WTC11 (cell line): ENCODE data around the gene RAI1. TPM values are rescaled to one million over a fixed set of nuclear protein-coding genes. Genes with fewer than 3 reads are reported as not detected.
A peak's percentile ranks its signal among the peaks of the same experiment; 100 is the strongest.

Source experiments
- ATAC-seq: fragments of 200-7000 bp; cut with Tn5 transposase; 2 replicates; pipeline ENCODE4 v1.10.0; 2021; ENCODE audit warnings: mild to moderate bottlenecking, moderate library complexity
- CTCF ChIA-PET: fragments of 300-600 bp; sonication (Branson Sonifier 250); formaldehyde crosslinking; loops from one replicate; lab custom pipeline; 2021; ENCODE audit warnings: antibody characterized with exemption; lab: Charles Lee
- POLR2A ChIA-PET: fragments of 350-600 bp; sonication (Branson Sonifier 250); formaldehyde crosslinking; loops from one replicate; lab custom pipeline; 2021; ENCODE audit warnings: antibody characterized with exemption; lab: Charles Lee
- DNase-seq: peaks from one replicate; pipeline ENCODE4 v3.0.0; 2021; ENCODE audit warnings: low spot score
- H3K27ac Mint-ChIP-seq: 2 replicates; pipeline ENCODE4 v1.8.0; 2021; ENCODE audit warnings: mixed read lengths
- H3K27me3 Mint-ChIP-seq: 2 replicates; pipeline ENCODE4 v1.8.0; 2021; ENCODE audit warnings: low read depth, mild to moderate bottlenecking, moderate library complexity, mixed read lengths
- H3K36me3 Mint-ChIP-seq: 2 replicates; pipeline ENCODE4 v1.8.0; 2021; ENCODE audit warnings: mixed read lengths
- H3K4me1 Mint-ChIP-seq: 2 replicates; pipeline ENCODE4 v1.8.0; 2022; ENCODE audit warnings: mixed read lengths
- H3K4me3 Mint-ChIP-seq: 2 replicates; pipeline ENCODE4 v1.8.0; 2021; ENCODE audit warnings: mild to moderate bottlenecking, moderate library complexity, mixed read lengths
- H3K9me3 Mint-ChIP-seq: 2 replicates; pipeline ENCODE4 v1.8.0; 2021; ENCODE audit warnings: mixed read lengths
- AFF4 ChIP-seq: sonication (generic); formaldehyde crosslinking; IDR thresholded peaks from 2 replicates; pipeline ENCODE4 v1.8.1; 2023; ENCODE audit warnings: mild to moderate bottlenecking, missing genetic modification reagents, borderline replicate concordance
- ATF1 ChIP-seq: sonication (generic); formaldehyde crosslinking; IDR thresholded peaks from 2 replicates; pipeline ENCODE4 v1.8.1; 2023; ENCODE audit warnings: mild to moderate bottlenecking, moderate library complexity, missing genetic modification reagents
- ATF6 ChIP-seq: sonication (generic); formaldehyde crosslinking; IDR thresholded peaks from 2 replicates; pipeline ENCODE4 v1.8.1; 2023; ENCODE audit warnings: mild to moderate bottlenecking, missing genetic modification reagents
- CDX4 ChIP-seq: fragments of 250-450 bp; sonication (Bioruptor Pico); IDR thresholded peaks from 2 replicates; pipeline ENCODE4 v1.9.0; 2021; ENCODE audit warnings: moderate library complexity, mild to moderate bottlenecking, inconsistent platforms, borderline replicate concordance
- CREM ChIP-seq: sonication (generic); formaldehyde crosslinking; IDR thresholded peaks from 2 replicates; pipeline ENCODE4 v1.8.1; 2022; ENCODE audit warnings: mild to moderate bottlenecking, missing genetic modification reagents, moderate library complexity
- ELF4 ChIP-seq: sonication (generic); formaldehyde crosslinking; IDR thresholded peaks from 2 replicates; pipeline ENCODE4 v1.8.1; 2022; ENCODE audit warnings: low read depth, mild to moderate bottlenecking, moderate library complexity, missing genetic modification reagents
- GRHL2 ChIP-seq: fragments of 250-450 bp; sonication (Bioruptor Pico); IDR thresholded peaks from 2 replicates; pipeline ENCODE4 v1.8.0; 2022; ENCODE audit warnings: mild to moderate bottlenecking, moderate library complexity; ENCODE audit not compliant: insufficient replicate concordance, severe bottlenecking
- HMGXB4 ChIP-seq: sonication (generic); formaldehyde crosslinking; IDR thresholded peaks from 2 replicates; pipeline ENCODE4 v1.8.1; 2023; ENCODE audit warnings: mild to moderate bottlenecking, moderate library complexity, missing genetic modification reagents
- IRF2 ChIP-seq: sonication (generic); formaldehyde crosslinking; IDR thresholded peaks from 2 replicates; pipeline ENCODE4 v1.8.0; 2022; ENCODE audit warnings: low read depth, missing genetic modification reagents, borderline replicate concordance
- NR1H2 ChIP-seq: sonication (generic); formaldehyde crosslinking; IDR thresholded peaks from 2 replicates; pipeline ENCODE4 v1.9.0; 2021; ENCODE audit warnings: mild to moderate bottlenecking, moderate library complexity, missing genetic modification reagents
- NR2C2 ChIP-seq: sonication (generic); formaldehyde crosslinking; IDR thresholded peaks from 2 replicates; pipeline ENCODE4 v1.8.0; 2022; ENCODE audit warnings: mild to moderate bottlenecking, missing genetic modification reagents
- SOX15 ChIP-seq: fragments of 250-450 bp; sonication (Bioruptor Pico); IDR thresholded peaks from 2 replicates; pipeline ENCODE4 v1.9.0; 2021; ENCODE audit warnings: mild to moderate bottlenecking
- SP1 ChIP-seq: sonication (generic); formaldehyde crosslinking; conservative IDR thresholded peaks from 2 replicates; pipeline ENCODE4 v1.8.1; 2022; ENCODE audit warnings: missing genetic modification reagents
- STAT6 ChIP-seq: sonication (generic); formaldehyde crosslinking; conservative IDR thresholded peaks from 2 replicates; pipeline ENCODE4 v1.8.1; 2023; ENCODE audit warnings: mild to moderate bottlenecking, low read depth, missing genetic modification reagents, moderate library complexity
- TEAD1 ChIP-seq: sonication (generic); formaldehyde crosslinking; IDR thresholded peaks from 2 replicates; pipeline ENCODE4 v1.8.0; 2022; ENCODE audit warnings: mild to moderate bottlenecking, missing genetic modification reagents
- USF2 ChIP-seq: sonication (generic); formaldehyde crosslinking; IDR thresholded peaks from 2 replicates; pipeline ENCODE4 v1.8.1; 2023; ENCODE audit warnings: mild to moderate bottlenecking, missing genetic modification reagents, moderate library complexity
- ZMAT4 ChIP-seq: fragments of 250-450 bp; sonication (Bioruptor Pico); IDR thresholded peaks from 2 replicates; pipeline ENCODE4 v1.9.0; 2021; ENCODE audit warnings: mild to moderate bottlenecking
- ZNF138 ChIP-seq: sonication (generic); formaldehyde crosslinking; conservative IDR thresholded peaks from 2 replicates; pipeline ENCODE4 v1.8.1; 2022; ENCODE audit warnings: mild to moderate bottlenecking, moderate library complexity, missing genetic modification reagents
- ZNF512 ChIP-seq: sonication (generic); formaldehyde crosslinking; IDR thresholded peaks from 2 replicates; pipeline ENCODE4 v1.8.1; 2022; ENCODE audit warnings: missing genetic modification reagents, borderline replicate concordance
- ZSCAN18 ChIP-seq: fragments of 250-450 bp; sonication (Bioruptor Pico); IDR thresholded peaks from 2 replicates; pipeline ENCODE4 v2.1.2; 2022; ENCODE audit warnings: mild to moderate bottlenecking, moderate library complexity
- total RNA-seq: library from RNA; stranded (reverse); gene quantifications from 3 replicates; pipeline ENCODE4 v1.2.3, GENCODE V29; 2021

Gene RAI1
- total RNA-seq, 1 experiment from 2014 or later: 12.7 TPM

- TF ChIP-seq SOX15 (CRISPR knock-in tag) (no peak), TEAD1 (CRISPR knock-in tag) (no peak), IRF2 (no peak), AFF4 (CRISPR knock-in tag) (no peak), ELF4 (CRISPR knock-in tag) (no peak), ATF6 (no peak), NR2C2 (CRISPR knock-in tag) (no peak), ZNF512 (no peak), ZNF138 (no peak), NR1H2 (no peak), USF2 (CRISPR knock-in tag) (no peak), ZSCAN18 (CRISPR knock-in tag) (no peak), CDX4 (CRISPR knock-in tag) (no peak), HMGXB4 (no peak), SP1 (CRISPR knock-in tag) (no peak), STAT6 (CRISPR knock-in tag) (no peak), GRHL2 (CRISPR knock-in tag) (no peak), CREM (no peak), ZMAT4 (no peak), ATF1 (CRISPR knock-in tag) (no peak)
- ChIA-PET CTCF (interaction anchor here (0.8 to 1.8 kb wide), 17 partner anchors 8 to 145 kb away, joined by 3 to 11 read pairs (median 5); no protein-coding TSS in a partner anchor), POLR2A (interaction anchor here (1.3 kb wide), 1 partner anchor 33 kb away, joined by 4 read pairs; no protein-coding TSS in a partner anchor)
- ATAC-seq (0 out of 2 replicates have a peak, but pooled peaks have one; percentile 19), DNase-seq (no peak)
- Mint-ChIP-seq H3K9me3 (no peaks in the 10 kb centered on the region), H3K36me3 (no peaks in the 10 kb centered on the region), H3K27ac (no peak overlapping the region), H3K27me3 (peaks cover 3% of the 10 kb centered on the region; the same call in 1 of the 2 replicates), H3K4me1 (peaks cover 23% of the 10 kb centered on the region), H3K4me3 (no peak overlapping the region)
Observed at GRCh38 chr17:17774009-17774881, 93.0 kb downstream of the RAI1 start.
